ENCODE results near the gene PMPCA. TPM values are rescaled to one million over a fixed set of nuclear protein-coding genes. Genes with fewer than 3 reads are reported as not detected.

Gene PMPCA
- total and polyA plus RNA-seq, 2 of the 13 experiments (the other 11 are each of a cell fraction or from before 2014, with no cell fraction given) = 70.2 to 88.4 TPM

DNA sequence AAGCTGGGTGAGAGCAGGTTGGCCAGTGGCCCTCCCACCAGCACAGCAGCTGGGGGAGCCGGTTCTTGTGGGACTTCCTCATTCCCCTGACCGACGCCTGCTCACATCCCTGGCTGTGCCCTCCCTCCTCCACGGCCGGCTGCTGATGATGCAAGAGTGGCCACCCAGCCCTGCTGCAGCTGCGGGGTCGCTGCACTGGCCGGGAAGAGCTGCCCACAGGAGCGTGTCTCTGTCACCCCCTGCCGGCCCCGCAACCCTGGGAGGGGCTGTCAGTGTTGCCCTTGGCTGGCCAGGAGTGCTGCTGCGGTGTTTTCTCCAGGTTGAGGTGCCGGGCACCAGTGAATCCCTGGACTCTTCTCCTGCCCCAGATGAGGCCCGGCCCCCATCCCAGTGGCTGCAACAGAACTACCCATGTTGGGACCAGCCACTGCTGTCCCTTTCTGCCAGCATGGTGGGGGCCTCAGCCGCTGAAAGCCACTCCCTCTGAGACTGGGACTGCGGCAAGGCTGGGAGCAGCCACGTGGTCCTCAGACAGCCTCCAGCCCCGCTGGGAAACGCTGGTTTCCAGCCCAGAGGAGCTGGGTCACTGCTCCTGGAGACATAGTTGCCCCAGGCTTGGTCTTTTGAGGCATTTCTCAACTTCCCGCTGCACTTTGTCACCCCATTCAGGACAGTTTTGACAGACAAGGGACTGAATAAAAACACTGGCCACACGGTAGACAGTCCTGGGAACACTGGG, 37.7 kb upstream of the PMPCA start (continued):
- peak; percentile 73 for TF ChIP-seq ELF3 (CRISPR knock-in tag; IDR thresholded peaks at IDR 0.05)
- TF ChIP-seq ERF (CRISPR knock-in tag; IDR thresholded peaks at IDR 0.05) = peak; percentile 69
- TF ChIP-seq, protein P1, sequence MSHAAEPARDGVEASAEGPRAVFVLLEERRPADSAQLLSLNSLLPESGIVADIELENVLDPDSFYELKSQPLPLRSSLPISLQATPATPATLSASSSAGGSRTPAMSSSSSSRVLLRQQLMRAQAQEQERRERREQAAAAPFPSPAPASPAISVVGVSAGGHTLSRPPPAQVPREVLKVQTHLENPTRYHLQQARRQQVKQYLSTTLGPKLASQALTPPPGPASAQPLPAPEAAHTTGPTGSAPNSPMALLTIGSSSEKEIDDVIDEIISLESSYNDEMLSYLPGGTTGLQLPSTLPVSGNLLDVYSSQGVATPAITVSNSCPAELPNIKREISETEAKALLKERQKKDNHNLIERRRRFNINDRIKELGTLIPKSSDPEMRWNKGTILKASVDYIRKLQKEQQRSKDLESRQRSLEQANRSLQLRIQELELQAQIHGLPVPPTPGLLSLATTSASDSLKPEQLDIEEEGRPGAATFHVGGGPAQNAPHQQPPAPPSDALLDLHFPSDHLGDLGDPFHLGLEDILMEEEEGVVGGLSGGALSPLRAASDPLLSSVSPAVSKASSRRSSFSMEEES (CRISPR knock-in tag; IDR thresholded peaks at IDR 0.05) = 0 out of 2 replicates have a peak, but pooled peaks have one; percentile 22
- TF ChIP-seq PAX8 (CRISPR knock-in tag; IDR thresholded peaks at IDR 0.05; ENCODE audit: borderline replicate concordance) = no peak
- TF ChIP-seq ZNF253 (CRISPR knock-in tag; IDR thresholded peaks at IDR 0.05; ENCODE audit: borderline replicate concordance) = 0 out of 2 replicates have a peak, but pooled peaks have one; percentile 32
- TF ChIP-seq XRCC5 (optimal IDR thresholded peaks at IDR 0.05; ENCODE audit: low read length) = peak; percentile 89
- no peak for TF ChIP-seq ZNF234 (CRISPR knock-in tag; conservative IDR thresholded peaks at IDR 0.05)
- 0 out of 2 replicates have a peak, but pooled peaks have one; percentile 39 for TF ChIP-seq ZNF713 (CRISPR knock-in tag; IDR thresholded peaks at IDR 0.05)
- TF ChIP-seq, protein P2, sequence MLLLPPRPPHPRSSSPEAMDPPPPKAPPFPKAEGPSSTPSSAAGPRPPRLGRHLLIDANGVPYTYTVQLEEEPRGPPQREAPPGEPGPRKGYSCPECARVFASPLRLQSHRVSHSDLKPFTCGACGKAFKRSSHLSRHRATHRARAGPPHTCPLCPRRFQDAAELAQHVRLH (CRISPR knock-in tag; IDR thresholded peaks at IDR 0.05; ENCODE audit: borderline replicate concordance, low read depth) = peak; percentile 54; the same call in 1 of the 2 replicates
- TF ChIP-seq SP4 (CRISPR knock-in tag; IDR thresholded peaks at IDR 0.05) = peak; percentile 52; the same call in 1 of the 2 replicates
- TF ChIP-seq RCOR2 (CRISPR knock-in tag; IDR thresholded peaks at IDR 0.05) = peak; percentile 53; the same call in 1 of the 2 replicates
- TF ChIP-seq YEATS2 (CRISPR knock-in tag; IDR thresholded peaks at IDR 0.05; ENCODE audit: borderline replicate concordance) = peak; percentile 27; the same call in 1 of the 2 replicates
- no peak for TF ChIP-seq RNF2 (conservative IDR thresholded peaks at IDR 0.05; ENCODE audit: low read depth)
- peak; percentile 58 for TF ChIP-seq HDAC1 (CRISPR knock-in tag; IDR thresholded peaks at IDR 0.05)
- no peak for TF ChIP-seq SOX13 (IDR thresholded peaks at IDR 0.05)
- peak in 1 of 2 experiments; percentile 30; a peak in 1 of 4 replicates for TF ChIP-seq SOX13 (CRISPR knock-in tag; conservative IDR thresholded peaks at IDR 0.05 in 1 of 2, IDR thresholded peaks at IDR 0.05 in 1 of 2)
- TF ChIP-seq, protein P3, sequence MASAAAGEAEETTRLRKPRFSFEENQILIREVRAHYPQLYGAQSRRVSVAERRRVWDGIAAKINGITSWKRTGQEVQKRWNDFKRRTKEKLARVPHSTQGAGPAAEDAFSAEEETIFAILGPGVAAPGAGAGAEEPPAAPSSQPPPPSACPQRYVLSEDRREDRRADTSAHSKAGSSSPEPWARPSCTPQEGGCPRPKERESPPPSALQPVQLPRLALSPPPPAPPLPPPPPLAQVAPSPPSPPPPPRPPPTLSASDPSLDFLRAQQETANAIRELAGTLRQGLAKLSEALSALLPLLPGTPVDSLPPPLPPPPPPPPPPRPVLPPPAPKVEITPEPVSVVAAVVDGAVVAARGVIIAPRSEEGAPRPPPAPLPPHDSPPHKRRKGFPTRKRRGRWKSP (CRISPR knock-in tag; IDR thresholded peaks at IDR 0.05) = peak; percentile 59; the same call in 1 of the 2 replicates
- peak; percentile 78; the same call in 1 of the 2 replicates for TF ChIP-seq ZNF34 (CRISPR knock-in tag; IDR thresholded peaks at IDR 0.05; ENCODE audit: borderline replicate concordance)
- TF ChIP-seq ZBTB7B (CRISPR knock-in tag; IDR thresholded peaks at IDR 0.05) = peak; percentile 61; the same call in 1 of the 2 replicates
- peak; percentile 74 for TF ChIP-seq ZNF788 (CRISPR knock-in tag; IDR thresholded peaks at IDR 0.05; ENCODE audit: borderline replicate concordance)
- peak in 1 of 2 experiments; percentile 75; a peak in 1 of 4 replicates for TF ChIP-seq KLF16 (CRISPR knock-in tag; IDR thresholded peaks at IDR 0.05)
- TF ChIP-seq MED1 (CRISPR knock-in tag; IDR thresholded peaks at IDR 0.05) = peak; percentile 61
- TF ChIP-seq RBAK (CRISPR knock-in tag; IDR thresholded peaks at IDR 0.05) = 0 out of 2 replicates have a peak, but pooled peaks have one; percentile 43
- TF ChIP-seq JARID2 (CRISPR knock-in tag; IDR thresholded peaks at IDR 0.05; ENCODE audit: insufficient replicate concordance) = peak; percentile 40
- TF ChIP-seq ZSCAN25 (CRISPR knock-in tag; IDR thresholded peaks at IDR 0.05) = 0 out of 2 replicates have a peak, but pooled peaks have one; percentile 24

All from HepG2 (cell line).